ENCODE data around the gene MUCL3. TPM values are rescaled to one million over a fixed set of nuclear protein-coding genes. Genes with fewer than 3 reads are reported as not detected.
"Not testable (repeated sequence)": the region's sequence is repeated elsewhere in the genome, so short reads cannot be mapped to it uniquely, and the experiment has no call there.

Gene MUCL3
- total RNA-seq, 2 donors from 2014 or later: under 0.01 to 0.52 TPM

DNA sequence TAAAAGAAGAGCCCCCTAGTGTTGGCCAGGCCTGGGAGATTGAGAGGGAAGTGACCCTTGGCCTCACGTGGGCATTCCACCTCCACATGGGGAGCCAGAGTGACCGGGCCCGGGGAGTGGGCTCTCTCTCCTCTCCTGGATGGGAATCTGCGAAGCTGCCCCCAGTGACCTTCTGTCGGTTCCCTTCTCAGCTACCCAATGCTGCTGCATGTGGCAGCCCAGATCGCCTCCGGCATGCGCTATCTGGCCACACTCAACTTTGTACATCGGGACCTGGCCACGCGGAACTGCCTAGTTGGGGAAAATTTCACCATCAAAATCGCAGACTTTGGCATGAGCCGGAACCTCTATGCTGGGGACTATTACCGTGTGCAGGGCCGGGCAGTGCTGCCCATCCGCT is 42.9 kb upstream of the MUCL3 start:
- TF ChIP-seq, protein P1, sequence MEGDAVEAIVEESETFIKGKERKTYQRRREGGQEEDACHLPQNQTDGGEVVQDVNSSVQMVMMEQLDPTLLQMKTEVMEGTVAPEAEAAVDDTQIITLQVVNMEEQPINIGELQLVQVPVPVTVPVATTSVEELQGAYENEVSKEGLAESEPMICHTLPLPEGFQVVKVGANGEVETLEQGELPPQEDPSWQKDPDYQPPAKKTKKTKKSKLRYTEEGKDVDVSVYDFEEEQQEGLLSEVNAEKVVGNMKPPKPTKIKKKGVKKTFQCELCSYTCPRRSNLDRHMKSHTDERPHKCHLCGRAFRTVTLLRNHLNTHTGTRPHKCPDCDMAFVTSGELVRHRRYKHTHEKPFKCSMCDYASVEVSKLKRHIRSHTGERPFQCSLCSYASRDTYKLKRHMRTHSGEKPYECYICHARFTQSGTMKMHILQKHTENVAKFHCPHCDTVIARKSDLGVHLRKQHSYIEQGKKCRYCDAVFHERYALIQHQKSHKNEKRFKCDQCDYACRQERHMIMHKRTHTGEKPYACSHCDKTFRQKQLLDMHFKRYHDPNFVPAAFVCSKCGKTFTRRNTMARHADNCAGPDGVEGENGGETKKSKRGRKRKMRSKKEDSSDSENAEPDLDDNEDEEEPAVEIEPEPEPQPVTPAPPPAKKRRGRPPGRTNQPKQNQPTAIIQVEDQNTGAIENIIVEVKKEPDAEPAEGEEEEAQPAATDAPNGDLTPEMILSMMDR (IDR thresholded peaks at IDR 0.05): no peak
- TF ChIP-seq POLR2A (IDR thresholded peaks at IDR 0.05): no peak
- no peaks in the 10 kb centered on the region for H3K9me3 ChIP-seq
- no peaks in the 10 kb centered on the region for H3K27me3 ChIP-seq
- intact Hi-C loops (cut with DNase I): no loop called here
- ATAC-seq: no peak
- H3K4me1 ChIP-seq: no peaks in the 10 kb centered on the region
- WGBS, 2 donors: 80 to 90% methylated on average over 10 to 16 of the region's 16 CpGs
- no peak overlapping the region for H3K27ac ChIP-seq
- H3K36me3 ChIP-seq (replicated peaks in 1 of 2; ENCODE audit: insufficient read depth in 1 of 2, low read depth in 2 of 2): peaks cover 19 to 30% of the 10 kb centered on the region in 2 donors
- H3K4me3 ChIP-seq: no peak overlapping the region
- no peak for DNase-seq

DNA sequence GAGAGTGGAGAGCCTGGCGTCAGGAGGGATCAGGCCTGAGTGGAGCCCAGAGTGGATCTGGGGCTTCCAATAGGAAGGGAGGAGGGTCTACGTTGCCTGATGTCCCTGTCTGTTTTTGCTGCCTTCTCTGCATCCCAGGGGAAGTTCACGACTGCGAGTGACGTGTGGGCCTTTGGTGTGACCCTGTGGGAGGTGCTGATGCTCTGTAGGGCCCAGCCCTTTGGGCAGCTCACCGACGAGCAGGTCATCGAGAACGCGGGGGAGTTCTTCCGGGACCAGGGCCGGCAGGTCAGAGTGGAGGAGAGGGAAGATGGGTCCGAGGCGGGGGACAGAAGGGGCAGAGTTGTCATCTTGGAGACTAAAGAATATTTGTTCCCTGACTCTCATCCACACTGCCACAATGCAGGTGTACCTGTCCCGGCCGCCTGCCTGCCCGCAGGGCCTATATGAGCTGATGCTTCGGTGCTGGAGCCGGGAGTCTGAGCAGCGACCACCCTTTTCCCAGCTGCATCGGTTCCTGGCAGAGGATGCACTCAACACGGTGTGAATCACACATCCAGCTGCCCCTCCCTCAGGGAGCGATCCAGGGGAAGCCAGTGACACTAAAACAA is 41.9 kb upstream of the MUCL3 start:
- TF ChIP-seq, protein P1 (IDR thresholded peaks at IDR 0.05): no peak
- TF ChIP-seq POLR2A (IDR thresholded peaks at IDR 0.05): no peak
- Histone ChIP-seq H3K9me3 (no peaks in the 10 kb centered on the region), H3K36me3 (replicated peaks in 1 of 2; ENCODE audit: insufficient read depth in 1 of 2, low read depth in 2 of 2) (peaks cover 15 to 26% of the 10 kb centered on the region in 2 donors), H3K4me3 (no peak overlapping the region), H3K4me1 (no peaks in the 10 kb centered on the region), H3K27me3 (no peaks in the 10 kb centered on the region), H3K27ac (no peak overlapping the region)
- DNase-seq (no peak), ATAC-seq (no peak)
- intact Hi-C loops (cut with DNase I): no loop called here
- 82 to 84% methylated on average over 23 of the region's 23 CpGs for WGBS, 2 donors

DNA sequence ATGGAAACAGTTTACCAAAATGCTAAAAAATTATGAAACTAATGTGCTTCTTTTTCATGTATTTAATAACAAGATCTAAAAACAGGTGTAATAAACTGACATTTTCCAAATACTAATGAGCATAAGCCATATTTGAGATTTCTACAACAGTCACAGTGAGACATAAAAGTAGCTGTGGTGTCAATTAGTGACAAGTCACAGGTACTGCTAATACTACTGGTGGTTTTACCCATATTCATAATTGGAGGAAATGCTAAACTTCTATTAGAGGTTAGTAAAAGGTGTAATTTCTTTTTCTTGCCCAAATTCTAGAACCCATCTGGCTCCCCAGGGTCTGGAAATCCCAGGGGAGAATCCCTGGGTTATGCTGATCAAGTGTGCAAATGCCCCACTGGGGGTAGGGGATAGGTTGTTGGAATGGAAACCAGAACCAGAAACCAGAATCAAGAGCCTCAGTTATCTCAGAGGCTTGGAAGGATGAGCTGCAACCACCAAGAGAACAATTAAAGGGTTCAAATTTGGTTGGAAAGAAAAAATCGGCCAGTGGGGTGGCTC is 39.8 kb upstream of the MUCL3 start:
- no peaks in the 10 kb centered on the region for H3K4me1 ChIP-seq
- no peak for ATAC-seq
- no peak for DNase-seq
- H3K9me3 ChIP-seq: no peaks in the 10 kb centered on the region
- WGBS, 2 donors: 69 to 82% methylated on average over 1 of the region's 1 CpG
- TF ChIP-seq, protein P1 (IDR thresholded peaks at IDR 0.05): no peak
- TF ChIP-seq POLR2A (IDR thresholded peaks at IDR 0.05): no peak
- no peak overlapping the region for H3K4me3 ChIP-seq
- no peaks in the 10 kb centered on the region for H3K27me3 ChIP-seq
- no peak overlapping the region for H3K27ac ChIP-seq
- peaks cover 15 to 20% of the 10 kb centered on the region in 2 donors for H3K36me3 ChIP-seq (replicated peaks in 1 of 2; ENCODE audit: insufficient read depth in 1 of 2, low read depth in 2 of 2)
- intact Hi-C loops (cut with DNase I): no loop called here

DNA sequence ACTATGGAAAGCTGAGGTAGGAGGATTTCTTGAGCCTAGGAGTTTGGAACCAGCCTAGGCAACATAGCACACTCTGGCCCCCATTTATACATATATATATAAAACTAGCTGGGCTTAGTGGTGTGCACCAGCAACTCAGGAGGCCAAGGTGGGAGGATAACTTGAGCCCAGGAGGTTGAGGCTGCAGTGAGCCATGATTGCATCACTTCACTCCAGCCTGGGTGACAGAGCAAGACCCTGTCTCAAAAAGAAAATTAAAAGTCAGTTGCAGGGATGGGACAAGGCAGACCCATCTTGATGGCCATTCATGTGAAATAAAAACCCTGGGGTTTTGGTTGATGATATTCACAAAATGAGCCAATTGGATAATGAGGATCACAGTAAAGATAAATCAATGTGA is 39.3 kb upstream of the MUCL3 start:
- peaks cover 15 to 19% of the 10 kb centered on the region in 2 donors for H3K36me3 ChIP-seq (replicated peaks in 1 of 2; ENCODE audit: insufficient read depth in 1 of 2, low read depth in 2 of 2)
- ATAC-seq (no peak), DNase-seq (no peak)
- intact Hi-C loops (cut with DNase I): no loop called here
- no peaks in the 10 kb centered on the region for H3K27me3 ChIP-seq
- no peak overlapping the region for H3K4me3 ChIP-seq
- H3K4me1 ChIP-seq: no peaks in the 10 kb centered on the region
- TF ChIP-seq, protein P1 (IDR thresholded peaks at IDR 0.05): no peak
- TF ChIP-seq POLR2A (IDR thresholded peaks at IDR 0.05): no peak
- no peaks in the 10 kb centered on the region for H3K9me3 ChIP-seq
- H3K27ac ChIP-seq: no peak overlapping the region

DNA sequence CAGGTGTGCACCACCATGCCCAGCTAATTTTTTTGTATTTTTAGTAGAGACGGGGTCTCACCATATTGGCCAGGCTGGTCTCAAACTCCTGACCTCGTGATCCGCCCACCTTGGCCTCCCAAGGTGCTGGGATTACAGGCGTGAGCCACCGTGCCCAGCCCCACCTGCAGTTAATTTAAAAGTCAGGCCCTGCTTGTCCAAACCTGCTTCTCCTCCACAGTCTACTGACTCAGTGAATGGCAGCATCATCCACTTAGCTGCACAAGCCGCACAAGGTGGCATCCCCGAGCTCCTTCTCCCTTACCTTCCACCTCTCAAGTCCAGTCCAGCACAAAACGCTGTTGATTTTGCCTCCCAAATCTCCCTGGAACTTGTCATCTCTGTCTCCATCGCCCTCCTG is 38.6 kb upstream of the MUCL3 start:
- H3K4me3 ChIP-seq; H3K27ac ChIP-seq; H3K4me1 ChIP-seq; DNase-seq; intact Hi-C loops (cut with DNase I); H3K9me3 ChIP-seq; H3K27me3 ChIP-seq; ATAC-seq: not testable (repeated sequence)
- H3K36me3 ChIP-seq (replicated peaks in 1 of 2; ENCODE audit: insufficient read depth in 1 of 2, low read depth in 2 of 2): peaks cover 13 to 15% of the 10 kb centered on the region in 2 donors
- 67 to 69% methylated on average over 9 of the region's 9 CpGs for WGBS, 2 donors
